Spleen (tissue), 7 donors: Measurements from ENCODE around the gene ARHGEF10L.

Source experiments
- POLR2A ChIP-seq, 3 donors: fragments of 450-650 bp; IDR thresholded peaks; one replicate each; pipeline ENCODE4 v1.5.1; 2017; ENCODE audit warnings: antibody characterized with exemption in 3 of 3, mild to moderate bottlenecking in 1 of 3
- POLR2AphosphoS5 ChIP-seq, 3 donors: sonication (generic); formaldehyde crosslinking; IDR thresholded peaks; one replicate each; pipeline ENCODE4 v1.5.1; 2017; ENCODE audit warnings: antibody characterized with exemption in 3 of 3
- TF ChIP-seq, protein P1 (sequence below), 11 experiments: fragments of 200-600 bp in 7 of 11; fragments of 450-650 bp in 4 of 11; sonication (generic) in 4 of 11; IDR thresholded peaks in 8 of 11; conservative IDR thresholded peaks in 3 of 11; 1 replicate in 7 of 11; 2 replicates in 4 of 11; pipeline versions ENCODE4 v1.4.0 to v1.8.0; 2016 to 2021; ENCODE audit warnings: antibody characterized with exemption in 11 of 11, inconsistent platforms in 4 of 11, mild to moderate bottlenecking in 1 of 11
- donor health status: DM: no; HTN: no; CAD: no; lungs with moderate emphysema.
- donor health status: DM: no; HTN: no; CAD: no.
- donor health status: DM: no; HTN: no; CAD: no.

GRCh38 chr1:17563494-17564281, 24.2 kb downstream of the ARHGEF10L start:
- TF ChIP-seq, protein P1, sequence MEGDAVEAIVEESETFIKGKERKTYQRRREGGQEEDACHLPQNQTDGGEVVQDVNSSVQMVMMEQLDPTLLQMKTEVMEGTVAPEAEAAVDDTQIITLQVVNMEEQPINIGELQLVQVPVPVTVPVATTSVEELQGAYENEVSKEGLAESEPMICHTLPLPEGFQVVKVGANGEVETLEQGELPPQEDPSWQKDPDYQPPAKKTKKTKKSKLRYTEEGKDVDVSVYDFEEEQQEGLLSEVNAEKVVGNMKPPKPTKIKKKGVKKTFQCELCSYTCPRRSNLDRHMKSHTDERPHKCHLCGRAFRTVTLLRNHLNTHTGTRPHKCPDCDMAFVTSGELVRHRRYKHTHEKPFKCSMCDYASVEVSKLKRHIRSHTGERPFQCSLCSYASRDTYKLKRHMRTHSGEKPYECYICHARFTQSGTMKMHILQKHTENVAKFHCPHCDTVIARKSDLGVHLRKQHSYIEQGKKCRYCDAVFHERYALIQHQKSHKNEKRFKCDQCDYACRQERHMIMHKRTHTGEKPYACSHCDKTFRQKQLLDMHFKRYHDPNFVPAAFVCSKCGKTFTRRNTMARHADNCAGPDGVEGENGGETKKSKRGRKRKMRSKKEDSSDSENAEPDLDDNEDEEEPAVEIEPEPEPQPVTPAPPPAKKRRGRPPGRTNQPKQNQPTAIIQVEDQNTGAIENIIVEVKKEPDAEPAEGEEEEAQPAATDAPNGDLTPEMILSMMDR (IDR thresholded peaks at IDR 0.05 in 8 of 11, conservative IDR thresholded peaks at IDR 0.05 in 3 of 11), result no peak
- TF ChIP-seq POLR2AphosphoS5 (IDR thresholded peaks at IDR 0.05) (no peak), POLR2A (IDR thresholded peaks at IDR 0.05) (no peak)
